DOHH2 (cell line): ENCODE results near the gene ANK2.

Experiments used
- H3F3A ChIP-seq: fragments of 200-600 bp; sonication (generic), shearing (Covaris generic); 2 replicates; pipeline ENCODE4 v1.6.0; 2016; ENCODE audit warnings: antibody characterized with exemption, mild to moderate bottlenecking; ENCODE audit not compliant: control insufficient read depth, insufficient read depth
- H3K27ac ChIP-seq: fragments of 200-600 bp; sonication (generic); 2 replicates; pipeline ENCODE4 v1.5.1; 2014; ENCODE audit warnings: low read depth, mild to moderate bottlenecking, low read length, moderate library complexity
- H3K27me3 ChIP-seq: fragments of 200-600 bp; sonication (generic); 2 replicates; pipeline ENCODE4 v1.6.1; 2014; ENCODE audit warnings: mild to moderate bottlenecking, low read length, mixed read lengths; ENCODE audit not compliant: control insufficient read depth
- H3K36me3 ChIP-seq: fragments of 200-600 bp; sonication (generic); 2 replicates; pipeline ENCODE4 v1.6.1; 2014; ENCODE audit warnings: mild to moderate bottlenecking, low read length, moderate library complexity, mixed read lengths; ENCODE audit not compliant: control insufficient read depth
- H3K4me1 ChIP-seq: fragments of 200-600 bp; sonication (generic); 2 replicates; pipeline ENCODE4 v1.6.1; 2014; ENCODE audit warnings: mild to moderate bottlenecking, low read length, mixed read lengths; ENCODE audit not compliant: control insufficient read depth
- H3K4me2 ChIP-seq: fragments of 200-600 bp; sonication (generic); 2 replicates; pipeline ENCODE4 v1.6.0; 2014; ENCODE audit warnings: mild to moderate bottlenecking, low read length, moderate library complexity
- H3K4me3 ChIP-seq: fragments of 200-600 bp; sonication (generic); 2 replicates; pipeline ENCODE4 v1.5.1; 2014; ENCODE audit warnings: mild to moderate bottlenecking, low read length, mixed read lengths
- H3K79me2 ChIP-seq: fragments of 200-600 bp; sonication (generic); 2 replicates; pipeline ENCODE4 v1.6.1; 2014; ENCODE audit warnings: mild to moderate bottlenecking, low read length, mixed read lengths; ENCODE audit not compliant: control insufficient read depth
- H3K9me2 ChIP-seq: fragments of 200-600 bp; sonication (generic); replicated peaks from 2 replicates; pipeline ENCODE4 v1.6.1; 2014; ENCODE audit warnings: mild to moderate bottlenecking, low read length, mixed read lengths; ENCODE audit not compliant: control insufficient read depth
- H3K9me3 ChIP-seq: fragments of 200-600 bp; sonication (generic); 2 replicates; pipeline ENCODE4 v1.6.1; 2014; ENCODE audit warnings: antibody characterized with exemption, low read length, mixed read lengths; ENCODE audit not compliant: control insufficient read depth, insufficient read depth
- H4K20me1 ChIP-seq: fragments of 200-600 bp; sonication (generic); 2 replicates; pipeline ENCODE4 v1.6.0; 2014; ENCODE audit warnings: low read depth, mild to moderate bottlenecking, antibody characterized with exemption, low read length, moderate library complexity; ENCODE audit not compliant: control insufficient read depth, insufficient read depth
- EZH2phosphoT487 ChIP-seq: fragments of 200-600 bp; sonication (generic); IDR thresholded peaks from 2 replicates; pipeline ENCODE4 v1.6.1; 2017; ENCODE audit warnings: borderline replicate concordance, mild to moderate bottlenecking, antibody characterized with exemption, low read length, moderate library complexity, mixed read lengths
- TF ChIP-seq, protein P1 (sequence below): fragments of 200-600 bp; sonication (generic); IDR thresholded peaks from one replicate; pipeline ENCODE4 v1.5.1; 2014; ENCODE audit warnings: antibody characterized with exemption, mild to moderate bottlenecking, low read depth, low read length; ENCODE audit not compliant: poor library complexity, severe bottlenecking

The ANK2 gene

DNA sequence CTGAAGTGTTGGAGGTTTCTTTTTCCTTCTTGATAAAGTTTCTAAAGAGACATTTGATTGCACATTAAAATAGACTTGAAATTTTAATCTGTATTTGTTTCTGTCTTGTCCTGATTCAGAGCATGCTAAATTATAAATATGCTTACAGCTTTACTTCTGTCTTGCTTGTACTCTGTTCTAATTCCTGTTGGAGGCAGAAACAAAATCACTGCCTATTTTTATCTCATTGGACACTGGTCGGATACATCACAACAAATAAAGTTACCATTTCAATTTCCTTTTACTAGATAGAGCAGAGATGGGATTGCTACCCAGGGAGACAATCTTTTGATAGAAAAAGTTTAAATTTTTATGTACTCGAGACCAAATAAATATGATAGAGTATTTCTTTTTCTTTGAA is 6.9 kb downstream of the ANK2 start:
- TF ChIP-seq, protein P1, sequence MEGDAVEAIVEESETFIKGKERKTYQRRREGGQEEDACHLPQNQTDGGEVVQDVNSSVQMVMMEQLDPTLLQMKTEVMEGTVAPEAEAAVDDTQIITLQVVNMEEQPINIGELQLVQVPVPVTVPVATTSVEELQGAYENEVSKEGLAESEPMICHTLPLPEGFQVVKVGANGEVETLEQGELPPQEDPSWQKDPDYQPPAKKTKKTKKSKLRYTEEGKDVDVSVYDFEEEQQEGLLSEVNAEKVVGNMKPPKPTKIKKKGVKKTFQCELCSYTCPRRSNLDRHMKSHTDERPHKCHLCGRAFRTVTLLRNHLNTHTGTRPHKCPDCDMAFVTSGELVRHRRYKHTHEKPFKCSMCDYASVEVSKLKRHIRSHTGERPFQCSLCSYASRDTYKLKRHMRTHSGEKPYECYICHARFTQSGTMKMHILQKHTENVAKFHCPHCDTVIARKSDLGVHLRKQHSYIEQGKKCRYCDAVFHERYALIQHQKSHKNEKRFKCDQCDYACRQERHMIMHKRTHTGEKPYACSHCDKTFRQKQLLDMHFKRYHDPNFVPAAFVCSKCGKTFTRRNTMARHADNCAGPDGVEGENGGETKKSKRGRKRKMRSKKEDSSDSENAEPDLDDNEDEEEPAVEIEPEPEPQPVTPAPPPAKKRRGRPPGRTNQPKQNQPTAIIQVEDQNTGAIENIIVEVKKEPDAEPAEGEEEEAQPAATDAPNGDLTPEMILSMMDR: no peak
- TF ChIP-seq EZH2phosphoT487: no peak
- no peaks in the 10 kb centered on the region for H3K36me3 ChIP-seq

DNA sequence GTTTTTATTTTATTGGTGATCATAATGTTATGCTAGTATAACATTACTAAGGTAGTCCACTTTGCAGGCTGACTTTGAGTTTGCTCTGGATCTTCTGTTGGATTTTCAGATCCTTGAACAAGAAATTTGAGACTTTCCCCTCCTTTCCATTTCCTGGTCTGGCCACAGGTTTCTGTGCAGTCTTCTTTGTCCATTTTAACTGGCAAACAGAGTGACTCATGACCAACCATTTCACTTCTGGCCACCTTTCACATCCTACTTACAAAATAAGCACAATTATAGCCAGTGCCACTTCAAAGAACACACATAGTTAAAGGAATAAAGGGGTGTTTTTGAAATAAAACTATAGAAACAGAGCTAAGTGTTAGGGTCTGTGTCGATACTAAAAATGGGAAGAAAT is 8.4 kb downstream of the ANK2 start:
- H3F3A ChIP-seq: no peaks in the 10 kb centered on the region
- no peak overlapping the region for H3K4me2 ChIP-seq
- H3K27me3 ChIP-seq: no peaks in the 10 kb centered on the region
- H3K9me3 ChIP-seq: no peaks in the 10 kb centered on the region
- H3K4me3 ChIP-seq: no peak overlapping the region
- no peak for TF ChIP-seq EZH2phosphoT487
- TF ChIP-seq, protein P1: no peak
- no peaks in the 10 kb centered on the region for H3K9me2 ChIP-seq
- no peak overlapping the region for H3K27ac ChIP-seq
- no peaks in the 10 kb centered on the region for H3K79me2 ChIP-seq
- no peaks in the 10 kb centered on the region for H4K20me1 ChIP-seq
- no peaks in the 10 kb centered on the region for H3K36me3 ChIP-seq
- H3K4me1 ChIP-seq: no peaks in the 10 kb centered on the region

More for the DNA sequence above, 6.9 kb downstream of the ANK2 start:
- Histone ChIP-seq H4K20me1 (no peaks in the 10 kb centered on the region), H3K27me3 (no peaks in the 10 kb centered on the region), H3K27ac (no peak overlapping the region), H3K4me2 (no peak overlapping the region), H3F3A (no peaks in the 10 kb centered on the region), H3K79me2 (no peaks in the 10 kb centered on the region), H3K4me1 (no peaks in the 10 kb centered on the region), H3K9me2 (no peaks in the 10 kb centered on the region), H3K9me3 (no peaks in the 10 kb centered on the region), H3K4me3 (no peak overlapping the region)

DNA sequence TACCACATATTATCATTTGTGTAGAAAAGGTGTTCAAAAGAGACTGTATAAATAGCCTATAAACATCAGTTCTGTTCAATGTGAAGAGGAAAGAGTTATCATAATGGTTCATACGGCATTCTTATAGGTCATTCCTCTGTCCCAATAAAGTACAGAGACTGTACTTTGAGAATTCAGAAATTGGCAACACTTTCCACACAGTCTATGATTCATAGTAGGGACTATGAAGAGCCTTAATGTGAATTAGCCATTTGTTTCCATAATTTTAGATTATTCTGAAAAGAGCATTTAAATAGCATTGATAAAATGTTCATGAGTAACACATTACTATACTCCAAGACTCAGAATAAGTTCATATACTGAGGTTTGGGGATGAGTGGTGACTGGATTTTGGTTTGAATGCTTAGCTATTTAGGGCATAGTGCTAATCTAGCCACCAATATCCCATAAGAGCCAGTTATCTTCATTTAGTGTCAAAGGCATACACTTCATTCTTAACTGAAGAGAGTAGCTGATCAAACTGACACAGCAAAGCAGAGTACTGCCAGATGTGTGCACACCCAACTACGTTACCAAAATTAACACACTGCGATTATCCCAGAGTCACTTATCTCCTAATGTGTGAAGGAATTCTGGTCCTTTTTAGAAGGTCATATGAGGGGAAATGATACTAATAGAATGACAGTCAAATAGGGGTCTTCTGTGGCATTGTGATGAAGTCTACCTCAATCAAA is 10.2 kb downstream of the ANK2 start:
- Histone ChIP-seq H3K79me2 (no peaks in the 10 kb centered on the region), H3K9me2 (no peaks in the 10 kb centered on the region), H3K27ac (no peak overlapping the region), H3K4me1 (no peaks in the 10 kb centered on the region), H3K36me3 (no peaks in the 10 kb centered on the region), H3K4me2 (no peak overlapping the region), H3K27me3 (no peaks in the 10 kb centered on the region), H3F3A (no peaks in the 10 kb centered on the region), H3K9me3 (no peaks in the 10 kb centered on the region), H3K4me3 (no peak overlapping the region), H4K20me1 (no peaks in the 10 kb centered on the region)
- TF ChIP-seq, protein P1: no peak
- TF ChIP-seq EZH2phosphoT487: no peak
